GM18951 (cell line): ENCODE results near the gene RBP3.

Source experiments
- POLR2A ChIP-seq: IDR thresholded peaks from 4 replicates; pipeline ENCODE4 v1.6.1; 2011; ENCODE audit warnings: mild to moderate bottlenecking; ENCODE audit not compliant: insufficient read length, insufficient read depth; ENCODE audit errors: extremely low read depth
- in situ Hi-C: fragments of 300-500 bp; cut with MboI; formaldehyde crosslinking; loops from one replicate; pipeline ENCODE4 v1.12.0; 2022; ENCODE audit warnings: low sequenced_read_pairs, mixed read lengths, inconsistent platforms; ENCODE audit not compliant: unreplicated experiment

Gene RBP3

GRCh38 chr10:47359101-47359500 lies 10.9 kb downstream of the RBP3 start:
- no peak for TF ChIP-seq POLR2A
- in situ Hi-C loops = no loop called here

- no peak for TF ChIP-seq POLR2A
- in situ Hi-C loops = no loop called here
Observed at GRCh38 chr10:47359626-47360418, 11.7 kb downstream of the RBP3 start.

- TF ChIP-seq POLR2A = no peak
- in situ Hi-C loops = no loop called here
Observed at GRCh38 chr10:47360419-47361040, 12.4 kb downstream of the RBP3 start.

- in situ Hi-C loops = no loop called here
Observed at GRCh38 chr10:47361293-47361692, 13.1 kb downstream of the RBP3 start.

GRCh38 chr10:47362199-47362598 lies 14.0 kb downstream of the RBP3 start:
- in situ Hi-C loops = no loop called here
- TF ChIP-seq POLR2A = no peak

More at GRCh38 chr10:47361293-47361692, 13.1 kb downstream of the RBP3 start:
- TF ChIP-seq POLR2A = no peak

GRCh38 chr10:47363781-47364180 lies 15.6 kb downstream of the RBP3 start:
- in situ Hi-C loops = no loop called here
- TF ChIP-seq POLR2A = no peak

GRCh38 chr10:47364366-47364765 lies 16.2 kb downstream of the RBP3 start:
- no peak for TF ChIP-seq POLR2A

GRCh38 chr10:47364911-47365310 lies 16.7 kb downstream of the RBP3 start:
- in situ Hi-C loops = no loop called here
- no peak for TF ChIP-seq POLR2A

More at GRCh38 chr10:47364366-47364765, 16.2 kb downstream of the RBP3 start:
- in situ Hi-C loops = no loop called here

GRCh38 chr10:47365431-47366180 lies 17.4 kb downstream of the RBP3 start:
- in situ Hi-C loops = no loop called here
- TF ChIP-seq POLR2A = no peak

- in situ Hi-C loops = no loop called here
- no peak for TF ChIP-seq POLR2A
Observed at GRCh38 chr10:47366181-47366631, 18.0 kb downstream of the RBP3 start.

GRCh38 chr10:47366731-47367460 lies 18.7 kb downstream of the RBP3 start:
- no peak for TF ChIP-seq POLR2A
- in situ Hi-C loops = no loop called here

- no peak for TF ChIP-seq POLR2A
- in situ Hi-C loops = no loop called here
Observed at GRCh38 chr10:47367646-47368045, 19.5 kb downstream of the RBP3 start.

- TF ChIP-seq POLR2A = no peak
- in situ Hi-C loops = no loop called here
Observed at GRCh38 chr10:47368431-47369180, 20.4 kb downstream of the RBP3 start.
